ENCODE data around the gene ATP5F1D.
A peak's percentile ranks its signal among the peaks of the same experiment; 100 is the strongest.

- TF ChIP-seq, protein P1, sequence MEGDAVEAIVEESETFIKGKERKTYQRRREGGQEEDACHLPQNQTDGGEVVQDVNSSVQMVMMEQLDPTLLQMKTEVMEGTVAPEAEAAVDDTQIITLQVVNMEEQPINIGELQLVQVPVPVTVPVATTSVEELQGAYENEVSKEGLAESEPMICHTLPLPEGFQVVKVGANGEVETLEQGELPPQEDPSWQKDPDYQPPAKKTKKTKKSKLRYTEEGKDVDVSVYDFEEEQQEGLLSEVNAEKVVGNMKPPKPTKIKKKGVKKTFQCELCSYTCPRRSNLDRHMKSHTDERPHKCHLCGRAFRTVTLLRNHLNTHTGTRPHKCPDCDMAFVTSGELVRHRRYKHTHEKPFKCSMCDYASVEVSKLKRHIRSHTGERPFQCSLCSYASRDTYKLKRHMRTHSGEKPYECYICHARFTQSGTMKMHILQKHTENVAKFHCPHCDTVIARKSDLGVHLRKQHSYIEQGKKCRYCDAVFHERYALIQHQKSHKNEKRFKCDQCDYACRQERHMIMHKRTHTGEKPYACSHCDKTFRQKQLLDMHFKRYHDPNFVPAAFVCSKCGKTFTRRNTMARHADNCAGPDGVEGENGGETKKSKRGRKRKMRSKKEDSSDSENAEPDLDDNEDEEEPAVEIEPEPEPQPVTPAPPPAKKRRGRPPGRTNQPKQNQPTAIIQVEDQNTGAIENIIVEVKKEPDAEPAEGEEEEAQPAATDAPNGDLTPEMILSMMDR (IDR thresholded peaks at IDR 0.05) = peak in 3 of 6 experiments; percentile 30 to 38 (median 35)
- peak in 1 of 2 donors; percentile 72 for TF ChIP-seq POLR2A (IDR thresholded peaks at IDR 0.05)
Measured at GRCh38 chr19:1252821-1253513, 11.4 kb downstream of the ATP5F1D start.

Data from adrenal gland (tissue), 5 donors.